ELR (cell line): ENCODE results near the gene TMEM132C.

Experiments
- DNase-seq: peaks from one replicate; pipeline ENCODE4 v3.0.0-alpha.2; 2015; ENCODE audit warnings: low read depth

TMEM132C gene

DNA sequence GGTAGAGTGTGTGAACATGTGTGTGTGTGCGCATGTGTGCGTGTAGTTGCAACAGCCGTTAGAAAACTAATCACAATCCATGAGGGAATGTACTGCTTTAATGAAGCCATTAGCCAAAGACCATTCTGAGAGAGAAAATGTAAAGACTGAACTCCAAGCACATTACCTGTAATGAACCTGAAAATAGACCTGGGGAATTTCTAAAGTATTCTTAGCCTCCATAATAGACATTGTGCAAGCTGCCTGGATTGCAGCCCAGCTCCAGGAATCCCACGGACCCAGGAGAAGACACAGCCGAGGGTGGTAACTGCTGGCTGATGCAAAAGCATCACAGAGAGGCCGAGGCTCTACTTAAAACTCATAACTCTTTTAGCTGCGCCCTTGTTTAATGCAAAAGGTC is 400.2 kb downstream of the TMEM132C start:
- DNase-seq: no peak

DNA sequence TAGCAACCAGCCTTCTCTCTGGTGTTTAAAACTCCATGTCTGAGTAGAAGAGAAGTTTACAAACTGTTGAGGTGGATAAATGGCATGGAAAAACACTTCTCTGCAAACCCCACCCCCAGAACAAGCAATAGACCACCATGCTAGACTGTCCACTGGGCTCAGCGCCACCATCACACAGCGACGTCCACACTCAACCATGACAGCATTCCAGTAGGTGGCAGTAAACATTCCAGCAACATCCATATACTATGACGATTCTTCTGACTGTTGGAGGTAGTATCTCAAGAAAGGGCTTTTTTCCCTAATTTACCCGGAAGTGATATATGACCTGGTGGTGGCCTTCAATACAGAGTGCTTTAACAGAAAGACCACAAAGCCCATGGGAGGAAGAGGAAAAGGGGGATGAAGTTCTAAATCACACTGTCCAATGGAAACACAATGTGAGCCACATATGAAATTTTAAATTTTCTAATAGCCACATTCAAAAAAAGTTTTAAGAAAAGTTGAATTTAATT is 404.6 kb downstream of the TMEM132C start:
- DNase-seq: no peak

DNA sequence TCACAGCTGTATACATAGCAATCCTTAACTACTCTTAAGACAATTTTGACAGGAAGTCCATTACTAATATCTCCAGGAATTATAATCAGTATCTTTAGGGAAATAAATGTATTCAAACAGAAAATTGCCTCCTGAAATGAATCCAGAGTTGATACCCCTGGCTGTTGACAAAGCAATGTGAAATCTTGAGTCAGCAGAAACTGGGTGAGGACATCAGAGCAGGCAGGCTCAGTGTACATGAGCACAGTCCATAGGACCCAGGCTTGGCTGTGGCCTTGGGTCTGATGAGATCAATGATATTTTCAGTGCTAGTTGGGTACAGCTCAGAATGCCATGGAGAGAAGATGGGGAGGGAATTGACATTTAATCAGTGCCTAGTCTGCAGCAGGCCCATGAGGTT is 405.5 kb downstream of the TMEM132C start:
- DNase-seq: no peak

DNA sequence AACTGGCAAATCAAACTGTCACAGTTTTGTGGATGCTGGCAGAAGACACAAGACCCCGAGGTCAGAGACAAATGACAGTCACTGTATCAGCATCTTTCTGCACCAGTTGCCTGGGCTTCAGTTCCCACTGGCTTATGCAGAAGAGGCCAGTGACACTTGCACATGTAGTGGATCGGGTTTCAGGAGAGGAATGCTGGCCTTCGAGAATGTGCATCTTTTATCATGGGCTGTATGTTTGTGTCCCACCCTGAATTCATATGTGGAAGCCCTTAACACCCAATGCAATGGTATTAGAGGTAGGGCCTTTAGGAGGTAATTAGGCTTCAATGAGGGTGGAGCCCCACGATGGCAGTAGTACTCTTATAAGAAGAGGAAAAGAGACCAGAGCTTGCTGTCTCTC is 405.9 kb downstream of the TMEM132C start:
- DNase-seq: no peak

DNA sequence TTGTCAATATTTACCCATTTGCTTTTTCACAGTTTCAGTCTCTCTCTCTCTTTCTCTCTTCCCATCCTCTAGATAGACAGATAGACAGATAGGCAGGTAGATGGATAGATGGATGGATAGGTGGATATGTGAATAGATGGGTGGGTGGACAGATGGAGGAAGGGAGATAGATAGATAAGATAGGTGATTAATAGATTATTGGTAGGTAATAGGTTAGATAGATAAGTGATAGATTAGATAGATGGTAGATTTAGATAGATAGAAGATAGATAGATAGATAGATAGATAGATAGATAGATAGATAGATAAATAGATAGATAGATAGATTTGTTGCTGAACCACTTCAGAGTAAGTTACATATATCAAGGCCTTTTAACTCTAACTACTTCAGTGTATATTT is 408.6 kb downstream of the TMEM132C start:
- DNase-seq: no peak

DNA sequence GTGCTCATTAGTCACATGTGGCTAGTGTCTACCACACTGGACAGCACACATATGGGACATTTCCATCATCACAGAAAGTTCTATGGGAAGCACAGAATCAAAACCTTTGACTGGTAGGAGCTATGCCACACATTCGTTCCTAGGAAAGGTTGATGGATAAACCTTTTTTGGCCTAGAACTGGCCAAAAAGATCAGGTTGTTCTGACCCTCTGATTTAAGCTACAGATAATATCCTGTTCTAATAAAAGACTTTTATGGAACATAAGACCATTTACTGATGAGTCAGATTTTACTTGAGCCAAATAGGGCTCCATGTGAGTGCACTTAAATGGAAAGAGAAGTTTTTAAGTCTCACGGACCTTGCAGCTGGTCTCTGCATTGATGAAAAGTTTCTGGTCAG is 413.6 kb downstream of the TMEM132C start:
- DNase-seq: no peak

DNA sequence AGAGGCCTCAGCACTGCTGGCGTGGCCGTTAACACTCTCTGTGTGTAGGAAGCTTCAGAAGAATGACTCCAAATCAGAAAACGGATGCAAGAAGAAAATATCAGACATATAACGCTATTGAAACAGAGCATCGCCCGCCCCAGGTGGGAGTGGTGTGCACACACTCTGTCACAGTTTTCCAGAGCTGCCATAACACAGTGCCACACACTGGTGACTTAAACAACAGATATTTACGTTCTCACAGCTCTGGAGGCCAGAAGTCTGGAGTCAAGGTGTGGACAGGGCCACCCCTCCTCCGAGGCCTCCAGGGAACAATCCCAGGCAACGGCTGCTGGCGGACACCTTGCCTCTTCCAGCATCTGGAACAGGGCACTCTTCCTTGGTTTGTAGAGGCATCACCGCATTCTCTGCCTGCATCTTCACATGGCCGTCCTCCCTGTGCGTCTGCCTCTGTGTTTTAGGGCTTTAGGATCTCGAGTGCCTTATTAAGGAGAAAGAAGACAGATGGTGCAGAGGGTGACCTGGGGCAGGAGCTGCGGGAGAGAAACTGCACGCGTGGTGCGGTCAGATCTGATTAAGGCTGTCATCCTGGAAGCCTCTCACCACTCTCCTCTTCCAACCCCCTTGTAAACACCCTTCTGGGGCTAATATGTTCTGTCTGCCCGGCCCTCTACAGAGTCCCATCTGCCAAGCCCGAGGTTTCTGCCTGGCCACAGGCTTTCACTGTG is 415.7 kb downstream of the TMEM132C start:
- no peak for DNase-seq

DNA sequence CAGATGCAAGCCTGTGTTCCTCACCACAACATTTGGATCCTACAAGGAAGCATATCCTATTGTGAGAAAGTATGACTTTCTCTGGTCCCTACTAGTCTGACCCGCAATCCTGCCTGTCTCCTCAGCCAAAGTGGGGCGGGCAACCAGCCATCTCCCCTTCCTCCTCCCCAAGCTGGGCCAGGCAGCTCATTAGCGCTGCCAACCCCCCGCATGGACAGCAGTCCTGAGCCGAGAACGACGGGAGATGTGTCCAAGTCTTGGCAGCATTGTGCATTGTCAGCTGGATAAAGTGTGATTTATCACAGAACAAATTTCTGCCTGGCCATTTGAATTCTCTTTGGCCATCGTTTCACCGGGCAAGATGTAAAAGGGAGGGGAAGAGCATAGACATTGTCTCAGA is 417.4 kb downstream of the TMEM132C start:
- DNase-seq: no peak

DNA sequence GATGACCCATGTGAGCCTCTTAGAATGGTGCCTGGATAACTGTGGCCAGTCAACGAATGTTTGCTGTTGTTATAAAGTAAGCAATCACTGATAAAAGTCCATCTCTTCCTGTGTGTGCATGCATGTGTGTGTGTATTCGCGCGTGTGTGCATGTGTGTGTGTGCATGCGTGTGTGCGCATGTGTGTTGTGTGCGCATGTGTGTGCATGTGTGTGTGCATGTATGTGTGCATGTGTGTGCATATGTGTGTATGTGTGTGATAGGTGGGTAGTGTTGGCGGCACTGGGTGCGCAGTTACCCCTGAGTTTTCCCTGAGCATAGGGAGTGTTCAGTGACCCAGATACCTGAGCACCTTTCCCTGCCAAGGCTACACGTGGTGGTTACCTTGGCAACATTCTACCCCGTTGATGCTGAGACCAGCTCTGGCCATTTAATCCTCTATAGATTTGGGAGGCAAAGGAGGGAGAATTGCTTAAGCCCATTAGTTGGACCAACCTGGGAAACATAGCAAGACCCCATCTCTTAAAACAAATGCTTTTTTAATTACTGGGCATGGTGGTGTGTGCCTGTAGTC is 419.0 kb downstream of the TMEM132C start:
- DNase-seq: no peak

DNA sequence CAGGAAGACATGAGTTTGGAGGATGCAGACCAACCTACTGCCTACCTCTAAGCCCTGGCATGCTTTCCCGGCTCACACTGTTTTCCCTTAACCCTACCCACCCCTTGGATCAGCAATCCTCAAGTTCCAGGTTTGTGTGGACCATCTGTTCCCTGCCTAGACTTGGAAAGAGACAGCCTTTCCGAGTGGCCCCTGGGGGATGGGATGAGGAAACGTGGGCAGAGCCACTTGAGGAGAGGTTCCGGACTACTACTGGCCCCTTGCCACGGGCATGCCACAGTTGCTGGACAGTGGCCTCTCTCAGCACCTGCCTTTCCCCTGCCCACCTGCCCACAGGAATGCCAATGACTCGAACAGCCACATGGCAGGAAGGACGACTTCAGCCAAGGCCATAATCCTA is 420.9 kb downstream of the TMEM132C start:
- DNase-seq: no peak

DNA sequence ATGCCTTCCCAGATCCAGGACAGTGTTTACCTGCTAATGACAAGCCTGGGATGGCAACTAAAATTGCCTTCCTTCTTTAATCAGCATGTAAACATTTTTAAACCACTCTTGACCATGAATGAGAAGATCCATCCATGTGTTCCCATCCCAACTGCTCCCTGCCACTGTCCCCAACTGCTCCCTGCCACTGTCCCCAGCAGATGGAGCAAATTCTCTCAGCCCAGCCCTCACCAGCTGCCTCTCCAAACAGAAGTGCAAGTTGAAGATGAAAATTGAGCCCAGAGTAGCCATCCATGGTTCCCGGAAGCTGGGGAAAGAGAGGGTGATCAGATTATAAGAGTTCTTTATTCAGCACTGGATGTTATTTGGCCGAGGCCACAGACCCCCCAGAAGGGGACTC is 423.7 kb downstream of the TMEM132C start:
- no peak for DNase-seq

DNA sequence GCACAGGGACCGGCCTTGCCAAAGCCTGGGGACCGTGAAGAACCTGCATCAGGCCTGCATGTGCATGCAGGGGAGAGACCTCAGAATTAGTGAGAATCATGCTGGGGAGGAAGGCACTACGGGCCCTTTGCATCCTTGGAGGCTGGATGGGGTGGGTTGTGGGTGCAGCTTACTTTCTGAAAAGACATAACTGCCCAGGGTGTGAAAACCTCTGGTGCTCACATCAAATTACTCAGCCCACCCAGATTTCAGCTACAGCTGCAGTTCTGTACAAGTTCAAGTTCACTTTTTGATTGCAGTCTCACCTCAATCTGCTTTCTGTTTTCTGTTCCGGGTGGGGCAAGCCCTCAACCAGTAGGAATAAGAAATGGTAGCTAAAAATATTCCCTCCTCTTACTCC is 426.1 kb downstream of the TMEM132C start:
- DNase-seq: no peak

DNA sequence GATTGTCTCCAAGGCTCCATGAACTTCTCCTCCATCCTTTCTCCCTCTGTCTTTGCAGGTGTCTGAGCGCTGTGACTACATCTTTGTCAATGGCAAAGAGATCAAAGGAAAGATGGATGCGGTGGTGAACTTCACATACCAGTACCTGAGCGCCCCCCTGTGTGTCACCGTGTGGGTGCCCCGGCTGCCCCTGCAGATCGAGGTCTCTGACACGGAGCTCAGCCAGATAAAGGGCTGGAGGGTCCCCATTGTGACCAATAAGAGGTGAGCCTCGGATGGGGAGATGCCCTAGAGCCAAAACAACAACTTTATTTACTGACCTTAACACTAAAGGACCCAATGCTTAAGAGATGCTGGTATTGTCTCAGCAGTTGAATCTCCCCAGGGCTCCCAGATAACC is 426.8 kb downstream of the TMEM132C start:
- DNase-seq: no peak

DNA sequence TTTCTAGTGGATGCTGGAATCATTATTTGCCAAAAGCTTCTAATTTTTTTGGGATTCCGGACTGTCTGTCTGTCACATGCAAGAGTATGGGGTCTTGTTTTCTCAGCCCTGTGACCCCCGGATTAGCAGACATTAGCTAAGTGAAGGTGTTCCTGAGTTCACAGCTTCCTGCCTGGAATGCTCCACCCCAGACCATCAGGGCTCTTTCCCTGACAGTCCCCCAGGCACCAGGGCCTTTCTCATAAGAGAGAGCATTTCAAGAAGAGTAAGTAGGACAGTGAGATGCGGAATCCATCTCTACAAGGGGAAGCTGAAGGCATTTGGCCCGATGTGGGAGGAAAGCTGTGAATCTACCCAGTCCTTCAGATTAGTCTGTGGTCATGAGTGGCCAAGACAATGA is 427.5 kb downstream of the TMEM132C start:
- no peak for DNase-seq

DNA sequence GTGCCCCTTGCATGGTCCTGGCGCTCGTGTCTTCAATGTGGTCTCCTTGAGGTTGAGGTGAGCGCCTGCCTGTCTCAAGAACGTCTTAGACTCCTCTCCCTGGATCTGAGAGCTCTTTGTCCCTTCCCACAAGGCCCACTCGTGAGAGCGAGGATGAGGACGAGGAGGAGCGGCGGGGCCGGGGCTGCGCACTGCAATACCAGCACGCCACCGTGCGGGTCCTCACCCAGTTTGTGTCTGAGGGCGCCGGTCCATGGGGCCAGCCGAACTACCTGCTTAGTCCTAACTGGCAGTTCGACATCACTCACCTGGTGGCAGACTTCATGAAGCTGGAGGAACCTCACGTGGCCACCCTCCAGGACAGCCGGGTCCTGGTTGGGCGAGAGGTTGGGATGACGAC is 428.7 kb downstream of the TMEM132C start:
- no peak for DNase-seq

DNA sequence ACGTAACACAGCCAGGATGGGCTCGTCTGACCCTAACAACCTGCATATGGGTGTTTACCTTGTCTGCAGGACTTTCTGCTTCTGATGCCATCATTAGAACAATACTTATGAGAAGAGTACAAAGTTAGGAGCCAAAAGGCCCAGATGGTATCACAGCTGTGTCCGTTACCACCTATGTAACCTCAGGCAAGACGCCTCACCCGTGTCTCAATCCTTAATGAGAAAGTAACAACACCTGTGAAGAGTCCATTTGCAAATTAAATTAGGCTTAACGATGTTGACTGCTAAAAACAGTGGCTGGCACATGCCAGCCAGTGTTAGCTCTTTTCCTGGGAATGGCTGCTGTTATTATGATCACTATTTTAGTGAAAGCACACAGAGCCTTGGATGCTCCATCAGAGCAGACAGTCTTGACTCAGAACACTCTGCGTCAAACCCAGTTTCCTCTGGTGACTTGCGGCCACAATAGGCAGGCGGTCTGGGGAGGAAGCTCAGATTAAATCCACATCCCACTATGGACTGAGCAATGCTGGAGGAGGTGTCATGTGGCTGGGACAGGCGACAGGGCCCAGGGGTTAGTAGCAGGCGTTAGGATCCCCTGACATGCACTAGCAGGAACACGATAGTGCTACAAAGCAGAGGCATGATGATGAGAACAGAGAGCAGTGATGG is 431.5 kb downstream of the TMEM132C start:
- DNase-seq: no peak

DNA sequence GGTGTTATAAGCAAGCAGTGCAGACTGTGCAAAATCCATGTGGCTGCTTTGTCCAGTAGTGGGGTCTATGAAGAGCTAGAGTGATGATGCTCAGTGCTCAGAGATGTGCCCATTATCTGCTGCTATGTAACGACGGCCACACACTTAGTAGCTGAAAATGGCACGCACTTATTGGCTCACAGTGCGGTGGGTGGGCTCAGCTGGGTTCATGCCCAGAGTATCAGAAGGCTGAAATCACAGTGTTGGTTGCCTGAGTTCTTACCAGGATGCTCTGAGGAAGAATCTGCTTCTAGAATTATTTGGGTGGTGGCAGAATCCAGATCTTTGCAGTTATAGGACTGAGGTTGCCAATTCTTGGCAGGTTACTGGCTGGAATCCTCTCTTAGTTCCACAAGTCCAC is 432.1 kb downstream of the TMEM132C start:
- DNase-seq: no peak

DNA sequence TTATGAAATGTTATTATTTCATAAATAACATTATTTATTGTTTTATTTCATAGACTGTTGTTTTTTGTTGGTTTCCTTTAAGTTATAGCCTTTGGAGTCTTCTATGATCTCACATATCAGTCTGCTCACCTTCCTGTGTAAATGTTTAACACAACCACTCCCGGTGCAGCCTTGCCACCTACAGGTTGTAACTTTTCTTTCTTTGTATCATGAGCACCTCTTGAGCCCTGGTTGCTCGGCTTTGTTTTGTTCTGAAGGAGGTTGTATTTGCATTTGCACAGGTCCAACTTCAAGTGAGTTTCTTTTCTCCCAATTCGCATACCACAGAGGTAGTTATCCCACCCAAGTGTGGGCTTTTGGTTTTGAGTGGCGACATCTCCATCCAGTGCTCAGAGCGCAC is 435.4 kb downstream of the TMEM132C start:
- DNase-seq: no peak

DNA sequence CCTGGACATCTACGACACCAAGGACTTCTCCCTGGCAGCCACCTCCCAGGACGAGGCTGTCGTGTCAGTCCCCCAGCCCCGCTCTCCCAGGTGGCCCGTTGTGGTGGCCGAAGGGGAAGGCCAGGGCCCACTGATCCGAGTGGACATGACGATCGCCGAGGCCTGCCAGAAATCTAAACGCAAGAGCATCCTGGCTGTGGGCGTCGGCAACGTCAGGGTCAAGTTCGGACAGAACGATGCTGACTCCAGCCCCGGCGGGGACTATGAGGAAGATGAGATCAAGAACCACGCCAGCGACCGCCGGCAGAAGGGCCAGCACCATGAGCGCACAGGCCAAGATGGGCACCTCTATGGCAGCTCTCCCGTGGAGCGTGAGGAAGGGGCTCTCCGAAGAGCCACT is 438.2 kb downstream of the TMEM132C start:
- no peak for DNase-seq

DNA sequence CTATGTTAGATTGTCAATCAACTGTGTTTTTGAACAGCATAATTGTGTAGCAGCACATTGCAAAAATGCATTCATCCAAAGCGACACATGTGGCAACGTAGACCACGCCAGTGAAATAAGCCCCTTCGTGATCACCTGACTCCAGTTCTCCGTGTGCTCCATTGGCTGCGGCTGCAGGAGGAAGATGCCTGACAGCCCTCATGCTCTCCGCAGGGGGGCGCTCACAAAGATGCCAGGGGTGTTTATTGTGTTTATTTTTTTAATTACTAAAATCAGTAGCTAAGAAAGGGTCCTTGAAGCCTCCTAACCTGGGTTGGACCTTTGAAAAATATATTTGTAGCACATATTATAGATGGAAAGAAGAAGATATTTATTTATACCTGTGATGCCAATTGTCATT is 440.5 kb downstream of the TMEM132C start:
- no peak for DNase-seq

DNA sequence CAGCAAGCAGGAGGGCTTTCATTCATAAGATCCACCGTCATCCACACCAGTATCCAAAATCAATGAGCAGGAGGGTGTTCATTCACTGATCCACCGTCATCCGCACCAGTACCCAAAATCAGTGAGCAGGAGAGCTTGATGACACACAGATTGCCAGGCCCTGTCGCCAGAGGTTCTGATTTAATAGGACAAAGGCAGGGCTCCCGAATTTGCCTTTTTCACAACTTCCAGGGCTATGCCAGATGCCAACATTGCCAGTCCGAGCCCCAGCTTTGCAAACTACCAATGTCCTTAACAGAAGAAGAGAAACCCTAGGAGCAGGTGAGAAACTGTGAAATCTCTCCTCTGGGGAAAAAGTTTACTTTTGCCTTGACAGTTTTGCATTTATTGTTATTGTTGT is 441.8 kb downstream of the TMEM132C start:
- DNase-seq: no peak

DNA sequence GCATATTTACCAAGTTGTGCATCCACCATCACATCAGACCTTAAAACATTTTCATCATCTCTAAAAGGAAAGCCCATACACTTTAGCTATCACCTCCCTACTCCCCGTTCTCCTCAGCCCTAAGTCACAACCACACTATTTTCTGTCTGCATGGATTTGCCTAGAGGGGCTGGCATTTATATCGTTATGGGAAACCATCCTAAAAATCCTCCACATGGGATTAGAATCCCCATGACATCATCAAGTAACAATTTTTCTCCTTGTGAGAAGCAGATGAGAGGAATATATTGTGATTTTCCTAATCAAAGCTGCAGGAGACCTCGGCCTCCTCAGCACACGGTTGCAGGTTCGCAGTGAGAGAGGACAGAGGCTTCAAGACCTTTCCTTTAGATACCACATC is 442.7 kb downstream of the TMEM132C start:
- DNase-seq: no peak

DNA sequence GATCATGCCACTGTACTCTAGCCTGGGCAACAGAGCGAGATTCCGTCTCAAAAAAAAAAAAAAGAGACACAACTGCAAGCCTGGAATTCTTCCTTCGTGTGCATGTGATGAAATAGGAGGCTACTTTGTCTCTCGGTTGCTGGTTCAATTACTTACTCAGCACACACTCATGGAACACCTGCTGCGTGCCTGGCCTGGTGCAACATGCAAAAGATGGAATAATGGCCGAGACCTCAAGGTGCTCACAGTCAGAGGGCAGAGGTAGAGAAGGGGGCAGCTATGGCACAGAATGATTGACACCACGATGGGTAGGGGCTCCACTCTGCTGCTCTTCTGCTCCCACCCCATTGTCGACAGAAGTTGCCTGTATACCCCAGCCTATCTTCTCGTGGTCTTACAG is 444.5 kb downstream of the TMEM132C start:
- no peak for DNase-seq

DNA sequence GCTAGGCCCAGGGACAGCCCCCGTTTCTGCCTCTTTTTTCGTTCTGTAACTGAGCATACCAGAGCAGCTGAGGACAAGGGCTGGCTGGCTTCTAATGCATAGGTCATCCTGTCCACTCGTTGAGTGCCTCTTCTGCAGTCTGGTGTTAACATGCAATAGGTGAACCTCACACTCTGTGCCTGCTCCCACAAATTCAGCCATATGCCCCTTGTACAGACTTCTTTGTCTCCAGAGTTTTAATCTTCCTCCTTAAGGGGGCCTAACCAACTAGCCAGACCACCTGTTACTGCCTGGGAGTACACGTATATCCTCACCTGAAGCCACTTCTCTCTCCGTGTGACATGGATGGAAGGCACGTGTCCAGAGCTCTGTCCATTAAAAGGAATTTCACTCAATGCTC is 445.7 kb downstream of the TMEM132C start:
- DNase-seq: no peak
